ENCODE results near the gene NDUFA6.

GRCh38 chr22:42050641-42051180 lies 39.9 kb downstream of the NDUFA6 start:
- TF ChIP-seq GATA2 (IDR thresholded peaks at IDR 0.05; ENCODE audit: low read depth, low read length): no peak
- no peak for TF ChIP-seq GATA3 (IDR thresholded peaks at IDR 0.05; ENCODE audit: low read depth, low read length)
